ENCODE measurements around the gene VDAC1.
"Not testable (repeated sequence)": the region's sequence is repeated elsewhere in the genome, so short reads cannot be mapped to it uniquely, and the experiment has no call there.

VDAC1 gene

DNA sequence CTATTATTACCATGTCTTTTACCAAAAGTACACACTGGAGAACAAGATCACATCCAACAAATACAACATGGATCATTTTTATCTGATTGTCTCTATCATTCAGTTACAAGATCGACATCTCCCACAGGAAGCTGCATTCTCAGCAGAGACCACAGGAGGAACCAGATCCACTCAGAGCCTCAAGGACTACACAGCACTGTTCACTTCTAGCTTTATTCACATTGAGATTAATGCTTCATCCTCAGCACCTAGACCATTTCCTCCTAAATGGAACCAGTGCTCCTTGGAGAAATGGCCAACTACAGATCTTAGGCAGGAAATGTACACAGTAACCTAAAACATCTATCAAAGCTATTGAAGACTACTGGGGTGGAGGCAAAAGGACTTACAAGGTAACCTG lies 23.1 kb downstream of the VDAC1 start:
- no CpG with 5 or more reads among the region's 1 CpG for WGBS (ENCODE audit: insufficient coverage, insufficient read length)
- Histone ChIP-seq H3K36me3 (ENCODE audit: control insufficient read depth, insufficient read depth, low read length) (peaks cover 18% of the 10 kb centered on the region; the same call in 1 of the 2 replicates), H3K27ac (ENCODE audit: low read length) (no peak overlapping the region)

DNA sequence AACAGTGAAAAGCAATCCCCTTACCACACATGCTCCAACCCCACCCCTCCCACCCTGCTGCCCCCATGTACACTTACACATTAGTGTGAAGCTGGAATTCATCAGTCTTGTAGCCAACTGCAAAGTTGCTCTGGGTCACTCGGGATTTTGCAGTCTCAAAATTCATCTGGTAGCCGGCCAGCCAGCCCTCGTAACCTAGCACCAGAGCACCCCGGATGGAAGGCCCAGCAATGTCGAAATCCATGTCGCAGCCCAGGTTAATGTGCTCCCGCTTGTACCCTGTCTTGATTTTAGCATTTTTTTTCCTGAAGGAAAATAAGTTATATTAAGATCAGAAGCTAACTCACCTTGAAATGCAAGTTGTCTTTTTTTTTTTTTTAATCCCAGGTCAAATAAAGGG lies 24.1 kb downstream of the VDAC1 start:
- no peaks in the 10 kb centered on the region for H3K9me3 ChIP-seq (ENCODE audit: control insufficient read depth, insufficient read depth, low read length)
- no peak overlapping the region for H3K27ac ChIP-seq (ENCODE audit: low read length)
- H3K4me3 ChIP-seq (ENCODE audit: low read length), result no peak overlapping the region
- no peaks in the 10 kb centered on the region for H3K27me3 ChIP-seq (ENCODE audit: control insufficient read depth, insufficient read depth, low read length)
- H3K4me1 ChIP-seq (ENCODE audit: control insufficient read depth, insufficient read depth, low read length), result no peaks in the 10 kb centered on the region
- WGBS (ENCODE audit: insufficient coverage, insufficient read length), result no CpG with 5 or more reads among the region's 7 CpGs
- peaks cover 22% of the 10 kb centered on the region; the same call in 1 of the 2 replicates for H3K36me3 ChIP-seq (ENCODE audit: control insufficient read depth, insufficient read depth, low read length)
- no peak for DNase-seq (ENCODE audit: low read depth, low spot score)

More for the DNA sequence above, 23.1 kb downstream of the VDAC1 start:
- Histone ChIP-seq H3K27me3 (ENCODE audit: control insufficient read depth, insufficient read depth, low read length) (no peaks in the 10 kb centered on the region), H3K4me1 (ENCODE audit: control insufficient read depth, insufficient read depth, low read length) (no peaks in the 10 kb centered on the region), H3K9me3 (ENCODE audit: control insufficient read depth, insufficient read depth, low read length) (no peaks in the 10 kb centered on the region), H3K4me3 (ENCODE audit: low read length) (no peak overlapping the region)
- DNase-seq (ENCODE audit: low read depth, low spot score), result no peak

DNA sequence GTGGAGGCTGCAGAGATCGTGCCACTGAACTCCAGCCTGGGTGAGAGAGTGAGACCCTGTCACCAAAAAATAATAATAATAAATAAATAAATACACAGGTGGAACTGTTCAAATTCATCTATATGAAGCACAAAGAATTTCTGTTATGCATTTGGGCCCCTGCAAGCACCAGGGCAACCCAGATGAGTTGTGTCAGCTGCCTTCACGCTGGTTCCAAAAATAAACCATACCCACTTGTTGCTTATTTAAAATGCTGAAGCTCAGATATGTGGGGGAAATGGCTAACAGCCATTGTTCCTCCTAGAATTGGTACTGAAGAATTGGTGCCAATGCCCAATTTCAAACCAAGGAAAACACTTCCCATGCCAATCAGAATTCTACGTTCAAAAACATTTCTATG lies 25.8 kb downstream of the VDAC1 start:
- Histone ChIP-seq H3K9me3 (ENCODE audit: control insufficient read depth, insufficient read depth, low read length) (no peaks in the 10 kb centered on the region), H3K4me3 (ENCODE audit: low read length) (no peak overlapping the region), H3K27me3 (ENCODE audit: control insufficient read depth, insufficient read depth, low read length) (no peaks in the 10 kb centered on the region), H3K4me1 (ENCODE audit: control insufficient read depth, insufficient read depth, low read length) (no peaks in the 10 kb centered on the region), H3K36me3 (ENCODE audit: control insufficient read depth, insufficient read depth, low read length) (peaks cover 30% of the 10 kb centered on the region; the same call in 1 of the 2 replicates), H3K27ac (ENCODE audit: low read length) (no peak overlapping the region)
- WGBS (ENCODE audit: insufficient coverage, insufficient read length), result no CpG with 5 or more reads among the region's 3 CpGs
- DNase-seq (ENCODE audit: low read depth, low spot score), result no peak

DNA sequence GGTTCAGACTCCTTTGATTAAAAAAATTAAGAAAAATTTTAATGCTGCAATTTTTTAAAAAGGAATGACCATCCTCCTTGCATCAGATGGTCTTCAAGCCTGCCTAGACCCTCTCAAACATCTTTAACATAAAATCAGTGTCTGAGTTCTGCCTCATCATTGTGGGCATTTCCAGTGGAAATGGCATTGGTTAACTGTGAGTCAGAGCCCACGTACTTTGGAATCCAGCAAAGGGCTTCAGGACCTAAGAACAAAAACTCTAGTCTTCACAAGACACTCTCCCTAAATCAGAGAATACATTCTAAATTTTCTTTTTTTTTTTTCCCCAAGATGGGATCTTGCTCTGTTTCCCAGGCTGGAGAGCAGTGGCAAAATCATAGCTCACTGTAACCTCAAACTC lies 26.9 kb downstream of the VDAC1 start:
- Histone ChIP-seq H3K36me3 (ENCODE audit: control insufficient read depth, insufficient read depth, low read length) (peaks cover 27% of the 10 kb centered on the region; the same call in 1 of the 2 replicates), H3K4me3 (ENCODE audit: low read length) (no peak overlapping the region), H3K27ac (ENCODE audit: low read length) (no peak overlapping the region), H3K27me3 (ENCODE audit: control insufficient read depth, insufficient read depth, low read length) (no peaks in the 10 kb centered on the region), H3K4me1 (ENCODE audit: control insufficient read depth, insufficient read depth, low read length) (no peaks in the 10 kb centered on the region), H3K9me3 (ENCODE audit: control insufficient read depth, insufficient read depth, low read length) (no peaks in the 10 kb centered on the region)
- no peak for DNase-seq (ENCODE audit: low read depth, low spot score)
- no CpG with 5 or more reads among the region's 1 CpG for WGBS (ENCODE audit: insufficient coverage, insufficient read length)

DNA sequence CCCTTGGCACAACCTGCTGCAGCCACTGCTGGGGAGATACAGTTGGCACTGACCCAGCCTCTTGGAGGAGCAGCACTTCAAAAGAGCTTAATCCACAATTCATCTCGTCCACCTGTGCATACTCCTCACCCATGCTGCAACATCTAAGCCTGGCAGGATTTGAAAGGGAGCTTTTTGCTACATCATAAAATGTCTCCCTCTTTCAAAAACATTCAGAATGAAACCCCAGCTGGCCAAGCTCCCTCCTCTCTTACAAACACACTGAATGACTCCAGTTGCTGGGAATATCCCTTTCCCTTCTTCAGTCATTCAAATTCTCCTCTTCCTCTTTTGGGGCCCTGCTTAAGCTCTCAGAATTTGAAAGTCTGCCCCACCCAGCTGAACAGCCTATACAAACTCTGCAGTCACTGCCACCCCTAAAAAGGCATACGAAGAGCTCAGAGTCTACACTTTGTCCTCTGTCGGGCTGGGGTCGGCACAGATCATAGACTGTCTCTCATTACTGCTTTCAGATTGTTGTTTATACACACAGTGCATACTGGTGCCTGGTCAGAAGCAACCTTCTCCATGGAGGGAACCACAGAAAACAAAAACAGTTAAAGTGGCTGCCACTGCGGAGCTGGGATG lies 27.5 kb downstream of the VDAC1 start:
- no peaks in the 10 kb centered on the region for H3K27me3 ChIP-seq (ENCODE audit: control insufficient read depth, insufficient read depth, low read length)
- H3K36me3 ChIP-seq (ENCODE audit: control insufficient read depth, insufficient read depth, low read length), result peaks cover 27% of the 10 kb centered on the region; the same call in 1 of the 2 replicates
- no CpG with 5 or more reads among the region's 5 CpGs for WGBS (ENCODE audit: insufficient coverage, insufficient read length)
- no peak overlapping the region for H3K27ac ChIP-seq (ENCODE audit: low read length)
- H3K4me1 ChIP-seq (ENCODE audit: control insufficient read depth, insufficient read depth, low read length), result no peaks in the 10 kb centered on the region
- no peaks in the 10 kb centered on the region for H3K9me3 ChIP-seq (ENCODE audit: control insufficient read depth, insufficient read depth, low read length)
- H3K4me3 ChIP-seq (ENCODE audit: low read length), result no peak overlapping the region
- DNase-seq (ENCODE audit: low read depth, low spot score), result no peak

DNA sequence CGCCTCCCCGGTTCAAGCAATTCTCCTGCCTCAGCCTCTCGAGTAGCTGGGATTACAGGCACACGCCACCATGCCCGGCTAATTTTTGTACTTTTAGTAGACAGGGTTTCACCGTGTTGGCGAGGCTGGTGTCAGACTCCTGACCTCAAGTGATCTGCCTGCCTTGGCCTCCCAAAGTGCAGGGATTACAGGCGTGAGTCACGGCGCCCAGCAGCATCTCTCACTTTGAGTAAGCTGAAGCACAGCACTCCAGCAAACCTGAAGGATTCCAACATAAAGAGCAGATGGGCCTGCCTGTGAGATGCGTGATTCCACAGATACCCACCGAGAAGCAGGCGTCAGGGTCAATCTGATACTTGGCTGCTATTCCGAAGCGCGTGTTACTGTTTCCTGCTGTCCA lies 29.2 kb downstream of the VDAC1 start:
- H3K27ac ChIP-seq (ENCODE audit: low read length); H3K27me3 ChIP-seq (ENCODE audit: control insufficient read depth, insufficient read depth, low read length); H3K4me1 ChIP-seq (ENCODE audit: control insufficient read depth, insufficient read depth, low read length); DNase-seq (ENCODE audit: low read depth, low spot score); H3K9me3 ChIP-seq (ENCODE audit: control insufficient read depth, insufficient read depth, low read length); H3K4me3 ChIP-seq (ENCODE audit: low read length): not testable (repeated sequence)
- WGBS (ENCODE audit: insufficient coverage, insufficient read length), result no CpG with 5 or more reads among the region's 16 CpGs
- peaks cover 23% of the 10 kb centered on the region; the same call in 1 of the 2 replicates for H3K36me3 ChIP-seq (ENCODE audit: control insufficient read depth, insufficient read depth, low read length)

DNA sequence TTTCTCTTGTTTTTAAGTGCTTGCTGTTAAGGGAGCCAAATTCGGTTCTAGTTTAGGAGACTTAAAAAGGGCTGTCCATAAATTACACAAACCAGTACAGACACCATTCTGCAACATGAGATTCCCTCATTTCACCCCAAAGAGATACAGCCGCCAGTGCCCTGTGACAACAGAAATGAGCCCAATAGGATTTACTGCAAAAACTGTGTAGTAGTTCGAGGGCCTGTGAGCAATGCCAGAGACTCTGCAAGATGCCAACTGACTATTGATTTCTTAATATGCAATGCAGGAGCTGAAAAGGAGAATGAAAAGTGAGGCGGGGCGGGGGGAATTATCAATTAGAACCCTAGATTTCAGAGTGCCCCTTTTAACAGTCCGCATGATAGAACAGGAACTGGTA lies 30.6 kb downstream of the VDAC1 start:
- Histone ChIP-seq H3K27ac (ENCODE audit: low read length) (no peak overlapping the region), H3K9me3 (ENCODE audit: control insufficient read depth, insufficient read depth, low read length) (no peaks in the 10 kb centered on the region), H3K4me3 (ENCODE audit: low read length) (no peak overlapping the region), H3K4me1 (ENCODE audit: control insufficient read depth, insufficient read depth, low read length) (no peaks in the 10 kb centered on the region), H3K27me3 (ENCODE audit: control insufficient read depth, insufficient read depth, low read length) (no peaks in the 10 kb centered on the region), H3K36me3 (ENCODE audit: control insufficient read depth, insufficient read depth, low read length) (peaks cover 17% of the 10 kb centered on the region; the same call in 1 of the 2 replicates)
- WGBS (ENCODE audit: insufficient coverage, insufficient read length), result no CpG with 5 or more reads among the region's 6 CpGs
- DNase-seq (ENCODE audit: low read depth, low spot score), result no peak

DNA sequence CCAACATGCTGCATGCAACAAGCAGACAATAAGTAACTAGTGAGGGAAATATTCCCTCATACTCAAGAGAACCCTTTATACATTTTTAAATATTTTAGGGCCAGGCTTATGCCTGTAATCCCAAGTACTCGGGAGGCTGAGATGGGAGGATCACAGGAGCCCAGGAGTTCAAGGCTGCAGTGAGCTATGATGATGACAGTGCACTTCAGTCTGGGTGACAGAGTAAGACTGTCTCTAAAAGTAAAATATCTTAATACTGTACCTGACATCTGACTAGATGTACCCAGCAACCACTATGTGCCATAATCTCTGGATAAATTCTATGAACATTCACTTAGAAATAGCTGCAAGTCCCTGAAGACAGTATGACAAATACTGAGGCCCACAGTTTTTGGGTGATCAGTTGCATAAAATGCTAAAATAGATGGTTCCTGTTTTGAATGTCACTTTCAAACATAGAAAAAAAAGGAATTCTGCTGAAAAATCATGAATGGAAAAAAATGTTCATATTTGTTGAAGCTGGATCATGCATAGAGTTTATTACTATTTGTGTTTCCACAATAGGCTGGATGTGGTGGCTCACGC lies 34.4 kb downstream of the VDAC1 start:
- WGBS (ENCODE audit: insufficient coverage, insufficient read length), result no CpG with 5 or more reads among the region's 2 CpGs
- Histone ChIP-seq H3K27me3 (ENCODE audit: control insufficient read depth, insufficient read depth, low read length) (no peaks in the 10 kb centered on the region), H3K4me3 (ENCODE audit: low read length) (no peak overlapping the region), H3K4me1 (ENCODE audit: control insufficient read depth, insufficient read depth, low read length) (no peaks in the 10 kb centered on the region), H3K36me3 (ENCODE audit: control insufficient read depth, insufficient read depth, low read length) (peaks cover 11% of the 10 kb centered on the region; the same call in 1 of the 2 replicates), H3K9me3 (ENCODE audit: control insufficient read depth, insufficient read depth, low read length) (no peaks in the 10 kb centered on the region), H3K27ac (ENCODE audit: low read length) (no peak overlapping the region)
- no peak for DNase-seq (ENCODE audit: low read depth, low spot score)

DNA sequence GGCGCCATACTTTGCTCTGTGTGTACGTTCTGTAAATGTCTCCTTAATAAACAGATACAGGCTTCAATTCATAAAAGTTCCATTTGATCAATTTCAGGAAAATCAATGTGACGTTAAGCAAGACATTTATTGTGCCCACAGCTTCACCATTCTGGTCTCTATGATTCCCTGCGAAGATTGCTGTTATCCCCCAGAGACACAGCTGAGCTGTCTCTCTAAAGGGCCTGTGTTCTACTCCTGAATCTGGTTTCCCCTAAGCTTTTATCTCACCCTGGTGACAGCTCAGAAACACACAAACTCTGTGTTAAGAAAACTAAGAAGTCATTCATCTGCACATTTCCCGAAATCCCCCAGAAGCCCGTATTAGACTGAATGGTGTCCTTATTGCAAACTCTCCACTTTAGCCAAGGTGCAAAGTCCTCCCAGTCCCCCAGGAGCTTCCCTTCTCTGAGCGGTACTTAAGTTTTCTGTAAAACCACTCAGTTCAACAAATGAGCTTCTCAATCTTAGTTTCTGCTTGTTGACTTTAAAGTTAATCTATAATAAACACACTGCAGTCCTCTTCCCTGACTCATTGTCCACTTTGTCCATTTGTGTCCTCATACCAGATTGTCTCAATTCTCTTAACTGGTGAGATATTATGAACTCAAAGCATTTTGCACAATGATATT lies 35.0 kb downstream of the VDAC1 start:
- Histone ChIP-seq H3K4me1 (ENCODE audit: control insufficient read depth, insufficient read depth, low read length) (no peaks in the 10 kb centered on the region), H3K27ac (ENCODE audit: low read length) (no peak overlapping the region), H3K9me3 (ENCODE audit: control insufficient read depth, insufficient read depth, low read length) (no peaks in the 10 kb centered on the region), H3K27me3 (ENCODE audit: control insufficient read depth, insufficient read depth, low read length) (no peaks in the 10 kb centered on the region), H3K36me3 (ENCODE audit: control insufficient read depth, insufficient read depth, low read length) (peaks cover 10% of the 10 kb centered on the region; the same call in 1 of the 2 replicates), H3K4me3 (ENCODE audit: low read length) (no peak overlapping the region)
- DNase-seq (ENCODE audit: low read depth, low spot score), result no peak
- WGBS (ENCODE audit: insufficient coverage, insufficient read length), result no CpG with 5 or more reads among the region's 7 CpGs

DNA sequence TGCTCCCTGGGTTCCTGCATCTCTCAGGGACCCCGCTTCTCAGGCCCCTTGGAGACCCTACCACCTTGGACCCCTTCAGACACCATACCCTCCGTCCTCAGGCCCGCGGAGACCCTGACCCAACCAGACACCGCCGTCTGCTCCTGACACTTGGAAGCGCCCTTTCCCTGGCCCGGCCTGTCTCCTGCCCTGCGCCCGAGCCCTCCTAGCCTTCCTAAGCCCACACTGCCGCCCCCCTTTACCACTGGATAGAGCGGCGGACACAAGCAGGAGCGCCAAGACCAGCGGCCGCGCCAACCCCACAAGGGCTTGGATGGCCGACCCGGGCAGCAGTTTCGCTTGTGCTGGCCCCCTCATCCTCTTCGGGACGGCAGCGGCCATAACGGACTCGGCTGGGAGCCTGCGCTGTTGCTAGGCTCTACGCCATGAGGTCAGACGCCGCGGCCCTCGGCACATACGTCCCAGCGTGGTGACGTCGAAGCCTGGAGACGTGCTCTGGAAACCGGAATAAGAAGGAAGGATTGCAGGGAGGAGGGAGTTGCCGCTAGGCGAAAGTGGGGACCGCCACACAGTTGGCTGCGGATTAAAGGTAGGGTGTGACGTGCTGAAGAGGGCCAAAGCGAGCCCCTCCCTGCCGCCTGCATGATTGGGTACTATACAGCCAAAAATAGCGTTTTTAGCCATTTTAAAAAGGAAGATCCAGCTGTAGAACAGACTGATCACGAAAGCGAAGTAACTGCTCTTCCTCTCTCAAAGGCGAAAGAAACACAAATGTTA lies 36.4 kb downstream of the VDAC1 start, which contains the start of gene C5orf15:
TSS of gene C5orf15 (minus strand) at position 422 of the 777 bp plus-strand sequence. CDS start at position 381, 41 bp downstream.
- Histone ChIP-seq H3K27me3 (ENCODE audit: control insufficient read depth, insufficient read depth, low read length) (no peaks in the 10 kb centered on the region), H3K27ac (ENCODE audit: low read length) (no peak within 1 kb of the TSS), H3K36me3 (ENCODE audit: control insufficient read depth, insufficient read depth, low read length) (no peaks in the 10 kb centered on the region), H3K4me3 (ENCODE audit: low read length) (peak within 1 kb of the TSS; percentile 74), H3K9me3 (ENCODE audit: control insufficient read depth, insufficient read depth, low read length) (no peaks in the 10 kb centered on the region), H3K4me1 (ENCODE audit: control insufficient read depth, insufficient read depth, low read length) (no peaks in the 10 kb centered on the region)
- DNase-seq (ENCODE audit: low read depth, low spot score), result peak; percentile 90
- WGBS (ENCODE audit: insufficient coverage, insufficient read length), result no CpG with 5 or more reads among the region's 48 CpGs

Measured in iPS DF 6.9 (cell line).